ENCODE data around the gene NF1.
"Not testable (repeated sequence)": the region's sequence is repeated elsewhere in the genome, so short reads cannot be mapped to it uniquely, and the experiment has no call there.

Gene NF1

DNA sequence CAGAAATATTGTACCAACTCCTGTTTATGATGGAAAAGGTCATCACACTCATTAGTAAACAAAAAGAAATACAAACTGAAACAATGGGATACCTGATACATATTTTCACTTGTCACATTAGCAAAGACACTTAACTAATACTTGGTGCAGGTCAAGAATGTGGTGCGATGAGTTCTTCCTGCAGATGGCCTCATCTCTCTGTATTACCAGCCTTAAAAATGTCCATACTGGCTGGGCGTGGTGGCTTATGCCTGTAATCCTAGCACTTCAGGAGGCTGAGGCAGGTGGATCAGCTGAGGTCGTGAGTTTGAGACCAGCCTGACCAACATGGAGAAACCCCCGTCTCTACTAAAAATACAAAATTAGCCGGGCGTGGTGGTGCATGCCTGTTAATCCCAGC is 288.7 kb downstream of the NF1 start:
- H3K4me1 ChIP-seq (ENCODE audit: insufficient read depth, low read length, severe bottlenecking); H3K9ac ChIP-seq (ENCODE audit: low read length); H4K20me1 ChIP-seq (ENCODE audit: insufficient read depth, low read length): not testable (repeated sequence)

DNA sequence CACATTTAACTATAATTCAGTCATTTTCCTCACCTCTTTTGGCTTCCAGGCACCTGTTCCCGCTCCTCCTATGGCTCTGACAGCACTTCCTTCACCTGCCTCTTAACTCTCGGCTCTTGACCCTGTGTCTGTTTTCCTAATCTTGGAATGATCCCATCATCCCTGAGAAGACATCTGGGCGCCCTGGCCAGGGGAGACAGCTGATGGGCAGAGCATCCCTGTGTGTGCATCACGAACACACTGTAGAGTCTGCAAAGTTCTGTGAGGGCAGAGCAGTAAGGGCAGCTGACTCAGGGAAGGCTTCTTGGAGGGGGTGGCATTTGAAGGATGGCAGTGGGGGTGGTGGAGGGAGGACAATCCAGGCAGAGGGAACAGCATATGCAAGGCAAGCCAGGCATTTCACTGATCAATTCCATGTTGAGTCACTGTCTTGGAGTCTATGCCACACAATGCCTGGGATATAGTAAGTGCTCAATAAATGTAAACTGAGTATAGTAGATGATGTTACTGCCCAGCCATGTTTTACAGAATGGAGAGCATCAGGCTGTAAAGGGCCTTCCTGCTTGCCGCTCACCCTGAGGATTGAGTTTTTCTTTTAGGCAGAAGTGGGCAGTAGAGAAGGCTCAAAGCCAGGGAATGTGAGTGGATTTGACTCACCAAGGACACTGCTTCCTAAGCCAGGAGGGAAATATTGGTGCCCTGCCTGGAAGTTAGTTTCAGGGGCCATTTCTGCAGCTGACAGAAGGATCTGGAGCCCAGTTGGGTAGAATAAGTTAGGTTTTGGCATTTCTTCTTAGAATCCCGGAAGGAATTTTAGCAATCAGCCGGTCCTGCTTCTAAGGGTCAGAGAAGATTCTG is 290.9 kb downstream of the NF1 start:
- Histone ChIP-seq H3K4me2 (ENCODE audit: low read length) (no peak overlapping the region), H3K27me3 (ENCODE audit: insufficient read depth, low read length) (no peaks in the 10 kb centered on the region), H3K9ac (ENCODE audit: low read length) (no peak overlapping the region), H3K4me1 (ENCODE audit: insufficient read depth, low read length, severe bottlenecking) (no peaks in the 10 kb centered on the region), H3K4me3 (ENCODE audit: low read depth, low read length, poor library complexity, severe bottlenecking) (no peak overlapping the region), H3K9me2 (ENCODE audit: low read depth, low read length) (no peaks in the 10 kb centered on the region), H3K36me3 (ENCODE audit: insufficient read depth, low read length) (no peaks in the 10 kb centered on the region), H4K20me1 (ENCODE audit: insufficient read depth, low read length) (no peaks in the 10 kb centered on the region), H3K9me3 (ENCODE audit: low read length) (no peaks in the 10 kb centered on the region), H3K79me2 (ENCODE audit: insufficient read depth, low read length) (no peaks in the 10 kb centered on the region), H2AFZ (ENCODE audit: low read length) (no peak overlapping the region), H3F3A (ENCODE audit: insufficient read depth, low read length) (no peaks in the 10 kb centered on the region), H3K27ac (ENCODE audit: low read depth, low read length, poor library complexity, severe bottlenecking) (no peak overlapping the region)
- no peak for TF ChIP-seq EZH2 (IDR thresholded peaks at IDR 0.05; ENCODE audit: borderline replicate concordance, low read length)
- TF ChIP-seq, protein P1, sequence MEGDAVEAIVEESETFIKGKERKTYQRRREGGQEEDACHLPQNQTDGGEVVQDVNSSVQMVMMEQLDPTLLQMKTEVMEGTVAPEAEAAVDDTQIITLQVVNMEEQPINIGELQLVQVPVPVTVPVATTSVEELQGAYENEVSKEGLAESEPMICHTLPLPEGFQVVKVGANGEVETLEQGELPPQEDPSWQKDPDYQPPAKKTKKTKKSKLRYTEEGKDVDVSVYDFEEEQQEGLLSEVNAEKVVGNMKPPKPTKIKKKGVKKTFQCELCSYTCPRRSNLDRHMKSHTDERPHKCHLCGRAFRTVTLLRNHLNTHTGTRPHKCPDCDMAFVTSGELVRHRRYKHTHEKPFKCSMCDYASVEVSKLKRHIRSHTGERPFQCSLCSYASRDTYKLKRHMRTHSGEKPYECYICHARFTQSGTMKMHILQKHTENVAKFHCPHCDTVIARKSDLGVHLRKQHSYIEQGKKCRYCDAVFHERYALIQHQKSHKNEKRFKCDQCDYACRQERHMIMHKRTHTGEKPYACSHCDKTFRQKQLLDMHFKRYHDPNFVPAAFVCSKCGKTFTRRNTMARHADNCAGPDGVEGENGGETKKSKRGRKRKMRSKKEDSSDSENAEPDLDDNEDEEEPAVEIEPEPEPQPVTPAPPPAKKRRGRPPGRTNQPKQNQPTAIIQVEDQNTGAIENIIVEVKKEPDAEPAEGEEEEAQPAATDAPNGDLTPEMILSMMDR (IDR thresholded peaks at IDR 0.05; ENCODE audit: low read length) = no peak

More for the DNA sequence above, 288.7 kb downstream of the NF1 start:
- H3K27me3 ChIP-seq (ENCODE audit: insufficient read depth, low read length); H3K36me3 ChIP-seq (ENCODE audit: insufficient read depth, low read length); H3K9me2 ChIP-seq (ENCODE audit: low read depth, low read length); H3K9me3 ChIP-seq (ENCODE audit: low read length); H3K4me2 ChIP-seq (ENCODE audit: low read length); H3K27ac ChIP-seq (ENCODE audit: low read depth, low read length, poor library complexity, severe bottlenecking); H2AFZ ChIP-seq (ENCODE audit: low read length); H3K79me2 ChIP-seq (ENCODE audit: insufficient read depth, low read length); H3K4me3 ChIP-seq (ENCODE audit: low read depth, low read length, poor library complexity, severe bottlenecking); H3F3A ChIP-seq (ENCODE audit: insufficient read depth, low read length): not testable (repeated sequence)
- TF ChIP-seq, protein P1 (IDR thresholded peaks at IDR 0.05; ENCODE audit: low read length) = peak; percentile 27; the same call in 1 of the 2 replicates

DNA sequence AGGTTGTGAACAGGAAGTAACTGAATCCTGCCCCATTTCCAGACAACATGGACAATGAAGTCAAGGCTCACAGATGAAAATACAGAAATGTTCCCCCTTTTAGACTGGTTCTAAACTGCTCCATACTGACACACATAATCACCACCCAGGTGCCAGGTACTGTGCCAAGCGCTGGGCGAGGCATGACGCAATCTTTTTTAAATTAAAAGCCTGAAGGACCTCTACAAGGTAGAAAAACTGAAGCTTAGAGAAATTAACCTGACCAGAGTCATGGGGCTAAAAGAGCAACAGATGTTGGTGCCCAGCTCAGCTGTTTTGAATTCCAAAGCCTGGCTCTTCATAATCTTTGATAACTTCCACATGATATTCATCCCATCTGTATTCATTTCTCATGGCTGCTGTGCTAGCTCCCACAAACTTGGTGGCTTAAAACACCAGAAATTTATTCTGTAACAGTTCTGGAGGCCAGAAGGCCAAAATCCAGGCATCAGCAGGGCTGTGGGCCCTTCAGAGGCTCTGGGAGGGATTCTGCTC is 291.8 kb downstream of the NF1 start:
- H3K4me2 ChIP-seq (ENCODE audit: low read length) = no peak overlapping the region
- no peak for TF ChIP-seq EZH2 (IDR thresholded peaks at IDR 0.05; ENCODE audit: borderline replicate concordance, low read length)
- TF ChIP-seq, protein P1 (IDR thresholded peaks at IDR 0.05; ENCODE audit: low read length) = no peak
- H3K79me2 ChIP-seq (ENCODE audit: insufficient read depth, low read length) = no peaks in the 10 kb centered on the region
- H3K4me3 ChIP-seq (ENCODE audit: low read depth, low read length, poor library complexity, severe bottlenecking) = no peak overlapping the region
- H3K4me1 ChIP-seq (ENCODE audit: insufficient read depth, low read length, severe bottlenecking) = no peaks in the 10 kb centered on the region
- no peaks in the 10 kb centered on the region for H3K9me2 ChIP-seq (ENCODE audit: low read depth, low read length)
- H3K9ac ChIP-seq (ENCODE audit: low read length) = no peak overlapping the region
- no peaks in the 10 kb centered on the region for H3F3A ChIP-seq (ENCODE audit: insufficient read depth, low read length)
- H3K27ac ChIP-seq (ENCODE audit: low read depth, low read length, poor library complexity, severe bottlenecking) = no peak overlapping the region
- H3K27me3 ChIP-seq (ENCODE audit: insufficient read depth, low read length) = 0 out of 2 replicates have a peak, but pooled peaks cover 4% of the 10 kb centered on the region
- H4K20me1 ChIP-seq (ENCODE audit: insufficient read depth, low read length) = no peaks in the 10 kb centered on the region
- H2AFZ ChIP-seq (ENCODE audit: low read length) = no peak overlapping the region
- H3K36me3 ChIP-seq (ENCODE audit: insufficient read depth, low read length) = no peaks in the 10 kb centered on the region
- no peaks in the 10 kb centered on the region for H3K9me3 ChIP-seq (ENCODE audit: low read length)
